Liver (tissue), 3 donors: ENCODE measurements around the gene HSD17B12.

Source experiments
- EGR1 ChIP-seq, 2 donors: IDR thresholded peaks; 2 replicates each; pipeline ENCODE4 v1.6.1; 2016 to 2018; ENCODE audit warnings: antibody characterized with exemption in 2 of 2, low read depth in 2 of 2
- GABPA ChIP-seq, 2 donors: IDR thresholded peaks in 1 of 2; conservative IDR thresholded peaks in 1 of 2; 2 replicates each; pipeline ENCODE4 v1.6.1; 2016; ENCODE audit warnings: antibody characterized with exemption in 2 of 2, mild to moderate bottlenecking in 1 of 2, moderate library complexity in 1 of 2
- JUND ChIP-seq, 2 donors: IDR thresholded peaks; 2 replicates each; pipeline ENCODE4 v1.6.1; 2016; ENCODE audit warnings: antibody characterized with exemption in 2 of 2
- RAD21 ChIP-seq, 2 donors: IDR thresholded peaks; 2 replicates each; pipeline ENCODE4 v1.6.1; 2016; ENCODE audit warnings: antibody characterized with exemption in 2 of 2, mild to moderate bottlenecking in 2 of 2
- RXRA ChIP-seq, 2 donors: IDR thresholded peaks; 2 replicates each; pipeline ENCODE4 v1.6.1; 2017 to 2018; ENCODE audit warnings: antibody characterized with exemption in 2 of 2, mild to moderate bottlenecking in 1 of 2
- SP1 ChIP-seq: IDR thresholded peaks from 2 replicates; pipeline ENCODE4 v1.6.1; 2018; ENCODE audit warnings: antibody characterized with exemption, mild to moderate bottlenecking
- TAF1 ChIP-seq: conservative IDR thresholded peaks from 2 replicates; pipeline ENCODE4 v1.6.1; 2016; ENCODE audit warnings: antibody characterized with exemption, mild to moderate bottlenecking
- YY1 ChIP-seq: IDR thresholded peaks from 2 replicates; pipeline ENCODE4 v1.6.1; 2016; ENCODE audit warnings: antibody characterized with exemption, mild to moderate bottlenecking
- TF ChIP-seq, protein P1 (sequence below): IDR thresholded peaks from 2 replicates; pipeline ENCODE4 v1.6.1; 2016; ENCODE audit warnings: antibody characterized with exemption
- TF ChIP-seq, protein P2 (sequence below): fragments of 150-350 bp; IDR thresholded peaks from 2 replicates; pipeline ENCODE4 v1.5.1; 2017; ENCODE audit warnings: improper control_type of control experiment, low read depth, low read length; ENCODE audit not compliant: missing input control
- TF ChIP-seq, protein P3 (sequence below): IDR thresholded peaks from 2 replicates; pipeline ENCODE4 v1.6.1; 2016; ENCODE audit warnings: antibody characterized with exemption, mild to moderate bottlenecking
- TF ChIP-seq, protein P4 (sequence below): IDR thresholded peaks from 2 replicates; pipeline ENCODE4 v1.6.1; 2016; ENCODE audit warnings: antibody characterized with exemption
- donor health status: healthy.
- donor health status: healthy.

DNA sequence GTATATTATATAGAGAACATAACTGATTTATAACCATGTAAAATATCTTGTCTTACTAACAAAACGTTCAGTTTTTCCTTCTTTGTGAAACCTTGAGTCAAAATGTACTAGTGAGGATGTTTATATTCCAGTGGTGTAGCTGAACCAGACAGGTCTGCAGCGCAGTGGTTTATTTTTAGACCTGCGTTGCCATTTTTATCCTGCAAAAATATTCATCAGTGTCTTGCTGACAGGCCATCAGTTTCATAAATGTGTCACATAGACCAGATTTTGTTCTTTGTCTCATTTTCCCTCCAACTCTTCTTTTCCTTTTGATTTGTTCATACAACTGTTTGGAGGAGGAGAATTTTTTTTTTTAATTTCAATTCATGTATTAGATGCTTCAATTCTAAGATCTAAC is 43.1 kb downstream of the HSD17B12 start:
- TF ChIP-seq SP1, result no peak
- TF ChIP-seq, protein P1, sequence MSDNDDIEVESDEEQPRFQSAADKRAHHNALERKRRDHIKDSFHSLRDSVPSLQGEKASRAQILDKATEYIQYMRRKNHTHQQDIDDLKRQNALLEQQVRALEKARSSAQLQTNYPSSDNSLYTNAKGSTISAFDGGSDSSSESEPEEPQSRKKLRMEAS, result no peak
- TF ChIP-seq, protein P2, sequence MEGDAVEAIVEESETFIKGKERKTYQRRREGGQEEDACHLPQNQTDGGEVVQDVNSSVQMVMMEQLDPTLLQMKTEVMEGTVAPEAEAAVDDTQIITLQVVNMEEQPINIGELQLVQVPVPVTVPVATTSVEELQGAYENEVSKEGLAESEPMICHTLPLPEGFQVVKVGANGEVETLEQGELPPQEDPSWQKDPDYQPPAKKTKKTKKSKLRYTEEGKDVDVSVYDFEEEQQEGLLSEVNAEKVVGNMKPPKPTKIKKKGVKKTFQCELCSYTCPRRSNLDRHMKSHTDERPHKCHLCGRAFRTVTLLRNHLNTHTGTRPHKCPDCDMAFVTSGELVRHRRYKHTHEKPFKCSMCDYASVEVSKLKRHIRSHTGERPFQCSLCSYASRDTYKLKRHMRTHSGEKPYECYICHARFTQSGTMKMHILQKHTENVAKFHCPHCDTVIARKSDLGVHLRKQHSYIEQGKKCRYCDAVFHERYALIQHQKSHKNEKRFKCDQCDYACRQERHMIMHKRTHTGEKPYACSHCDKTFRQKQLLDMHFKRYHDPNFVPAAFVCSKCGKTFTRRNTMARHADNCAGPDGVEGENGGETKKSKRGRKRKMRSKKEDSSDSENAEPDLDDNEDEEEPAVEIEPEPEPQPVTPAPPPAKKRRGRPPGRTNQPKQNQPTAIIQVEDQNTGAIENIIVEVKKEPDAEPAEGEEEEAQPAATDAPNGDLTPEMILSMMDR, result no peak
- TF ChIP-seq YY1, result no peak
- no peak for TF ChIP-seq EGR1 (IDR thresholded peaks at IDR 0.05; ENCODE audit: low read depth in 2 of 2)
- TF ChIP-seq RXRA (IDR thresholded peaks at IDR 0.05), result no peak
- TF ChIP-seq, protein P3, sequence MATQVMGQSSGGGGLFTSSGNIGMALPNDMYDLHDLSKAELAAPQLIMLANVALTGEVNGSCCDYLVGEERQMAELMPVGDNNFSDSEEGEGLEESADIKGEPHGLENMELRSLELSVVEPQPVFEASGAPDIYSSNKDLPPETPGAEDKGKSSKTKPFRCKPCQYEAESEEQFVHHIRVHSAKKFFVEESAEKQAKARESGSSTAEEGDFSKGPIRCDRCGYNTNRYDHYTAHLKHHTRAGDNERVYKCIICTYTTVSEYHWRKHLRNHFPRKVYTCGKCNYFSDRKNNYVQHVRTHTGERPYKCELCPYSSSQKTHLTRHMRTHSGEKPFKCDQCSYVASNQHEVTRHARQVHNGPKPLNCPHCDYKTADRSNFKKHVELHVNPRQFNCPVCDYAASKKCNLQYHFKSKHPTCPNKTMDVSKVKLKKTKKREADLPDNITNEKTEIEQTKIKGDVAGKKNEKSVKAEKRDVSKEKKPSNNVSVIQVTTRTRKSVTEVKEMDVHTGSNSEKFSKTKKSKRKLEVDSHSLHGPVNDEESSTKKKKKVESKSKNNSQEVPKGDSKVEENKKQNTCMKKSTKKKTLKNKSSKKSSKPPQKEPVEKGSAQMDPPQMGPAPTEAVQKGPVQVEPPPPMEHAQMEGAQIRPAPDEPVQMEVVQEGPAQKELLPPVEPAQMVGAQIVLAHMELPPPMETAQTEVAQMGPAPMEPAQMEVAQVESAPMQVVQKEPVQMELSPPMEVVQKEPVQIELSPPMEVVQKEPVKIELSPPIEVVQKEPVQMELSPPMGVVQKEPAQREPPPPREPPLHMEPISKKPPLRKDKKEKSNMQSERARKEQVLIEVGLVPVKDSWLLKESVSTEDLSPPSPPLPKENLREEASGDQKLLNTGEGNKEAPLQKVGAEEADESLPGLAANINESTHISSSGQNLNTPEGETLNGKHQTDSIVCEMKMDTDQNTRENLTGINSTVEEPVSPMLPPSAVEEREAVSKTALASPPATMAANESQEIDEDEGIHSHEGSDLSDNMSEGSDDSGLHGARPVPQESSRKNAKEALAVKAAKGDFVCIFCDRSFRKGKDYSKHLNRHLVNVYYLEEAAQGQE, result no peak
- no peak for TF ChIP-seq TAF1
- no peak for TF ChIP-seq JUND (IDR thresholded peaks at IDR 0.05)
- no peak for TF ChIP-seq RAD21 (IDR thresholded peaks at IDR 0.05)
- no peak for TF ChIP-seq GABPA (IDR thresholded peaks at IDR 0.05 in 1 of 2, conservative IDR thresholded peaks at IDR 0.05 in 1 of 2)
- TF ChIP-seq, protein P4, sequence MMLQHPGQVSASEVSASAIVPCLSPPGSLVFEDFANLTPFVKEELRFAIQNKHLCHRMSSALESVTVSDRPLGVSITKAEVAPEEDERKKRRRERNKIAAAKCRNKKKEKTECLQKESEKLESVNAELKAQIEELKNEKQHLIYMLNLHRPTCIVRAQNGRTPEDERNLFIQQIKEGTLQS, result no peak
